ENCODE measurements around the gene EIF4H.

EIF4H gene

DNA sequence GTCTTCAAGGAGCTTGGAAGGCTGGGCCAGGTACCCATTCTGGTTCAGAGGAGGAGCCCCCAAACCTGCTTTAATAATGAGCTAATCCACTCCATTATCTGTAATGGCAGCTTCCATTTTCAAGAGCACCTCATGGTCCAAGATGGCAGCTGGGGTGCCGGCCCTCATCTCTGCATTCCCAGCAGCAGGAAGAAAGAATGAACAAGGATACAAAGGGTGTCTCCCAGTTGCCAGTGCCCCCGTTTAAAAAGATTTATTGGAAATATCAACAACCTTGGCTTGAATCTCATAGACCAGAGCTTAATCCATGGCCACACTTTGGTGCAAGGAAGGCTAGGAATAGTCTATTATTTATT is 44.2 kb downstream of the EIF4H start:
- TF ChIP-seq CTCF (IDR thresholded peaks at IDR 0.05; ENCODE audit: low read length, missing control alignments): no peak
- DNase-seq (ENCODE audit: low read depth): no peak
- no peak overlapping the region for H3K4me3 ChIP-seq (replicated peaks; ENCODE audit: low read depth, low read length)

GRCh38 chr7:74219416-74219815 is 45.3 kb downstream of the EIF4H start:
- DNase-seq (ENCODE audit: low read depth): no peak
- TF ChIP-seq CTCF (IDR thresholded peaks at IDR 0.05; ENCODE audit: low read length, missing control alignments): no peak
- H3K4me3 ChIP-seq (replicated peaks; ENCODE audit: low read depth, low read length): no peak overlapping the region

DNA sequence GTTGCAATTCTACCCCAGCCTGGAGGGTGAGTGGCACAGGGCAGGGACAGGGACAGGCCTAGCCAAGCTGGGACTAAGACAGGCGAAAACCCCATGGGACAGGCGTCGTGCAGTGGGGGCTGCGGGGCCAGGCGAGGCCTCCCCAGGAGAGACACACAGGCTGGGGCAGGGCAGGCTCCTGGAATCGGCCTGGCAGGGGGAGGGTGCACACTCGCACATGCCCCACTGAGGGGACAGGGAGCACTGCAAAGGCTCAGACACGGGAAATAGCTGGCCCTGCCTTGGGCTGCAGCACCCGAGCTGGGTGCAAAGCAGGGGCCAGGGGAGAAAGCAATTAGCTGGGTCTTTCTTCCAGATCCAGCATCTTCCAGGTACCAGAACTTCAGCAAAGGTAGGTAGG is 46.1 kb downstream of the EIF4H start:
- no peak for TF ChIP-seq CTCF (IDR thresholded peaks at IDR 0.05; ENCODE audit: low read length, missing control alignments)
- DNase-seq (ENCODE audit: low read depth): no peak
- no peak overlapping the region for H3K4me3 ChIP-seq (replicated peaks; ENCODE audit: low read depth, low read length)

DNA sequence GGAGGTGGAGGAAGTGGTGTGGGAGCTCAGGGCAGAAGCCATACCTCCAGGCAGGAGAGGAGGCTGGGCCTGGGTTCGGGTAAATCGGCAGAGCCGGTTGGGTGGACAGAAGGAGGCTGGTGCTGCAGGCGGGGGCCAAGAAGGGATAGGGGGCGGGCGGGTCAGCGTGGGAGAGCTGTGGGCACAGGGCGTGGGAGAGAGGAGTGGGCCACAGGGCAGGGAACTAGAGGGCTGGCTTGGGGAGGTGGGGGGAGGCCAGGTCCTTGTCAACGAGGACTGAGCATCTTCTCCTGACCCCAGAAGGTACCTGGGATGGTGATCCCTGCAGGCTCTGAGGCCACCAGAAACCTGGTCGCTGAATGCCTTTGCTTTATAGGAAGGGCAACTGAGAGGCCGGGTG is 47.6 kb downstream of the EIF4H start:
- no peak for DNase-seq (ENCODE audit: low read depth)
- TF ChIP-seq CTCF (IDR thresholded peaks at IDR 0.05; ENCODE audit: low read length, missing control alignments): no peak
- no peak overlapping the region for H3K4me3 ChIP-seq (replicated peaks; ENCODE audit: low read depth, low read length)

GRCh38 chr7:74222851-74223710 is 48.9 kb downstream of the EIF4H start:
- H3K4me3 ChIP-seq (replicated peaks; ENCODE audit: low read depth, low read length): no peak overlapping the region
- TF ChIP-seq CTCF (IDR thresholded peaks at IDR 0.05; ENCODE audit: low read length, missing control alignments): no peak
- no peak for DNase-seq (ENCODE audit: low read depth)

DNA sequence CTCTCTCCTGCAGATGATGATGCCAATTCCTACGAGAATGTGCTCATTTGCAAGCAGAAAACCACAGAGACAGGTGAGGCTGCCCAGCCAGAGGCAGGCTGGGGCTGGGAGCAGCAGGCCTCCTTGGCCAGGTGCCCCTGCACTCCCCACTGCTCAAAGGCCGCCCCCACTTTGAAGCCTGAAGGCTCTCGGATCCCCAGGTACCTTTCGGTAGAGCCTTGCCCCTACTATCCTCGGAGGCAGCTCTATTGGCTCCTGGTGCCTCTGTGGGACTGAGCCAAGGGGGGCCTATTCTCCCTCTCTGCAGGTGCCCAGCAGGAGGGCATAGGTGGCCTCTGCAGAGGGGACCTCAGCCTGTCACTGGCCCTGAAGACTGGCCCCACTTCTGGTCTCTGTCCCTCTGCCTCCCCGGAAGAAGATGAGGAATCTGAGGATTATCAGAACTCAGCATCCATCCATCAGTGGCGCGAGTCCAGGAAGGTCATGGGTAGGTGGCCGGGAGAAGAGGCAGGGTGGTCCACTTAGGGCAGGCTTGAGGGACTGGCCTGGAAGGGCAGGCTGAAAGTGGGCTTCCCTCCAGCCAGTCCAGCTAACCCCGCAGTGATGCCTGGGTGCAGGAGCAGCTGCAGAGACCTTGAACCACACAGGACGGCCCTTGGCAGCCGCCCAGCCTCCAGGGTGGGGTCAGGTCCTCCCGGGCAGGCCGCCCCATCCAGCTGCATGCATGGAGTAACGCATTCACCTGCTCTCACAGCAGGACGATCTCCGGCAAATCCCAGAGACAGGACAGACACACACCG is 49.8 kb downstream of the EIF4H start:
- no peak overlapping the region for H3K4me3 ChIP-seq (replicated peaks; ENCODE audit: low read depth, low read length)
- DNase-seq (ENCODE audit: low read depth): no peak
- no peak for TF ChIP-seq CTCF (IDR thresholded peaks at IDR 0.05; ENCODE audit: low read length, missing control alignments)

All from fibroblast of pulmonary artery (primary cell).